NCI-H82 treated with DMSO at 0.1 percent for 48 hours (cell line): ENCODE results near the gene TRAF3IP3.

Experiments used
- DNase-seq: peaks from one replicate; lab custom pipeline; 2025; ENCODE audit not compliant: unreplicated experiment; lab: John Stamatoyannopoulos, UW

Gene TRAF3IP3

DNA sequence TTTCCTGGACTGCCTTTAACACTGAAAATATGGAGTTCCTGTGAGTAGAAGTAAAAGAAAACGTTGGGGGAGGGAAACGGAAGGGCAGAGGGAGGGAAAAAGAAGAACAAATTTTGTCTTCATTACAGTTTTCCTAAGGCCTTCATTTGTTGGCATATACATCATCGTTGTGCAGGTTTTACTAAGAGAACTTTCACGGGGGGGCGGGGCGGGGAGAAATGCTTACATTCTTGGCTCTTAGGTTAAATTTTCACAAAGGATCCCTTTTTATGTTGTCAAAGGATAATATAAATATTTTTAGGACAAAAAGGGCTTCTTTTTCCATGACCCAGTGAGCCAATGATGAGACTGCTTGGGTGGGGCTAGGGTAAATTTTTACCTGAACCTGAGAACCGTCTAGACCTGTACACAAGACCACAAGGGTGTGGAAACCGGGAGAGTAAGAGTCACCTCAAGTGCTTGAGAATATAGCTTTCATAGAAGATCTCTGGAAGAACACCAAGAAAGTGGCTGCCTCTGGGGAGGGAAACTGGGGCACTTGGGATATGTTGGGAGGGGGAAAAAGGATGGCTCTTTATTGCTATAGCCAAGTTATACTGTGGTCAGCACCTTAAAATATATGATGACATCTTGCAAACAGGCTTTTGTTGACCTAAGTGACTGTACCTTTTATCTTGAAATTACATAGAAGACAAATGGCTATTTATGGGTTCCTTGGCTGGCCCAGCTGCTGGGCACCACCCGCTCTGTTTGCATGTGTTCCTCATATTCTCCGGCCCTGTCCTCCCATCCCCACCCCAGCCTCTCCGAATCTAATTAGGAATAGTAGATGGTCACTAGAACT is 70.0 kb downstream of the TRAF3IP3 start:
- DNase-seq: no peak

DNA sequence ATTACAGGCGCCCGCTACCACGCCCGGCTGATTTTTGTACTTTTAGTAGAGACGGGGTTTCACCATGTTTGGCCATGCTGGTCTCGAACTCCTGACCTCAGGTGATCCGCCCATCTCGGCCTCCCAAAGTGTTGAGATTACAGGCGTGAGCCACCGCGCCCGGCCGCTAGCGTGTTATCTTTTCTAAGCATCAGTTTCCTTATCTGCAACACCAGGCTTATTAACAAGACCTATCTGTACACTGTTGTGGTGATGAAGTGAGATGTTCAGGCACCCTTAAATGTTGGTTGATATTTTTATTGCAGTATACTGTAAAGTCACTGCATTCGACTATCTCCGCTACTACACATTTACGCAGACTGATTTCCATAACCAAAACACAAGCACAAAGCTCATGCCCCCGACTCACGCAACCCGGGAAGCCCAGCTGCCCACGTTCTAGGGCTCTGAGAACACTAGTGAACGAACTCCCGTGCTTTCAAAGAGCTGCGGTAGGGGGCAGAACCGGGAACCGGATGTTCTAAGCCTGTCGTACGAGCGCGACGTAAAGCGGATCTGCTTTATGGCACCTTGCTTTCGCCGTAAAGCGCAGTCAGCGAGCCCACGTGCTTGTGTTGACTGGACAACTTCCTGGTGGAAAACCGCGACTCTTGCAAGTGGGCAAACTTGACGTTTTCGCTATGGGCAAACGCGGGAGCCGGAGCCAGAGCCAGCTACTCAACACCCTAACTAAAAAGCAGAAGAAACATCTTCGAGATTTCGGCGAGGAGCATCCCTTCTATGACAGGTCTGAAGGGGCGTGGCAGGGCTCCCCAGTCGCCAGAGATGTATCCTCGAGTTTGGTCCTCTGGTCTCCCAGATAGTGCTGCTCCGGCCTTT is 71.8 kb downstream of the TRAF3IP3 start, which contains the start of gene UTP25:
TSS of gene UTP25 (plus strand) at position 589 of the 879 bp plus-strand sequence. CDS start at position 681, 92 bp downstream.
- peak; percentile 94 for DNase-seq

- DNase-seq: no peak
These were observed 73.9 kb downstream of the TRAF3IP3 start for GRCh38 chr1:209829716-209830115.

GRCh38 chr1:209830722-209831121 is 74.9 kb downstream of the TRAF3IP3 start:
- no peak for DNase-seq

- DNase-seq: no peak
These were observed 75.8 kb downstream of the TRAF3IP3 start for GRCh38 chr1:209831615-209832014.
